M059J (cell line): ENCODE data around the gene POLR2I. TPM values are rescaled to one million over a fixed set of nuclear protein-coding genes. Genes with fewer than 3 reads are reported as not detected.
A peak's percentile ranks its signal among the peaks of the same experiment; 100 is the strongest.
"Not testable (repeated sequence)": the region's sequence is repeated elsewhere in the genome, so short reads cannot be mapped to it uniquely, and the experiment has no call there.

Experiments used
- DNase-seq: peaks from one replicate; pipeline ENCODE4 v3.0.0-alpha.2; 2012; ENCODE audit warnings: low read depth
- total RNA-seq: library from RNA; depleted of rRNA; stranded (reverse); fragments of >200 nt; shearing (Covaris generic); gene quantifications from 2 replicates; pipeline ENCODE4 v1.2.3, GENCODE V29; 2014

POLR2I gene
- total RNA-seq, 1 experiment from 2014 or later = 90.4 TPM

- DNase-seq = not testable (repeated sequence)
Measured at GRCh38 chr19:36134867-36135266, 20.2 kb upstream of the POLR2I start.

- not testable (repeated sequence) for DNase-seq
Measured at GRCh38 chr19:36131221-36131620, 16.5 kb upstream of the POLR2I start.

DNA sequence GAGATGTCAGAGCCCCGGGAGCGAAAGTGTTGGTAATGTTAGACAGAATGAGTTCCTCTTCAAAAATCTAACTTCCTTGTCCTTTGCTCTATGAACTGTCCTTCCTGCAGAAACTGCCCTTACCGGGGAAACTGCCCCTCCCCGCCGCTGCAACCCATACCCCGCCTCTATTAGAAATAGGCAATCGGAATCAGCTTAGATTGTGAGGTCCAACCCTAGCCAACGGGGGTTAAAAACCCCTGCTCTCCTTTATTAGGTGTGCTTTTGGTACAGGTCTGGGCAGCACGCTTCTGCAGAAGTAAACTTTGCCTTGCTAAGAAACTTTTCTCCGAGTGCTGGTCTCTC is 13.7 kb upstream of the POLR2I start:
- DNase-seq = no peak

- no peak for DNase-seq
Measured at GRCh38 chr19:36125557-36125956, 10.9 kb upstream of the POLR2I start.

DNA sequence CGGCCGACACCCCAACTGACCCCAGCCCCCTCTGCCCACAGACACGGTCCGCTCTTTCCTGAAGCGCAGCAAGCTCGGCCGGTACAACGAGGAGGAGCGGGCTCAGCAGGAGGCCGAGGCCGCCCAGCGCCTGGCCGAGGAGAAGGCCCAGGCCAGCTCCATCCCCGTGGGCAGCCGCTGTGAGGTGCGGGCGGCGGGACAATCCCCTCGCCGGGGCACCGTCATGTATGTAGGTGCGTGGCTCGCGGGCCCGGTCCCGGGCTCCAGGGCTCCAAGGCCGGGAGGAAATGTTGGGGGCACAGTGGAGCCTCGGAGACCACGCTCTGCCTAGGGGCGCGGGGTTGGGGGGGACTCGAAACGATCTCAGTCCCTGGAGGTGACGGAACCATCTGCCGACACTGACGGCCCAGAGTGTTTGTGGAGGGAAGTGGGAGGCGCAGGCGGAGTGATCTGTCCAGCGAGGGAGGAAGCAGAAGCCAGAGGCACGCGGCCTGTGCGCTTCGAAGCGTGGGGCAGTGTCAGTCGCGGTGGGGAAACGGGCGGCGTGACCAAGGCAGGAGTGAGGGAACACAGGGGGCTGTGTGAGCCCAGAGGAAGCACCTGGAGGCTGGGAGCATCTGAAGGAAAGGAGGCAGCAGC is 6.9 kb upstream of the POLR2I start:
- DNase-seq = no peak

DNA sequence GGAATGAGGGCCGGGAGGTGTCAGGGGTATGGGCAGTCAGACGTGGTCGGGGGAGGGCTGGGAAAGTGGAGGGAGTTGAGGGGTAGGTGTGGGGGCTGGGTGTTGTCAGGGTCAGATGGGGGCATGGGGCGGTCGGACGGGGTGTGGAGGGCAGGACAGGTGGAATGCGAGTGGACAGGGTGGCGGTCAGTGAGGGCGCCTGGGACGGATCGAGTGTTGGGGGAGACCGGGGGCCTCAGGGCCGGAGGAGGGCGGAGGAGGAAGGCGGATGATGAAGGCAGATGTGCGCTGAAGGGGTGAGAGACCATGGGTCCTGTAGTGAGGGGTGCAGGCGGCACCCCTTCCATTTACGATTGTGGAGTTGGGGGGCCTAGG is 6.3 kb upstream of the POLR2I start:
- no peak for DNase-seq

GRCh38 chr19:36120092-36120983 is 5.7 kb upstream of the POLR2I start:
- peak; percentile 40 for DNase-seq

DNA sequence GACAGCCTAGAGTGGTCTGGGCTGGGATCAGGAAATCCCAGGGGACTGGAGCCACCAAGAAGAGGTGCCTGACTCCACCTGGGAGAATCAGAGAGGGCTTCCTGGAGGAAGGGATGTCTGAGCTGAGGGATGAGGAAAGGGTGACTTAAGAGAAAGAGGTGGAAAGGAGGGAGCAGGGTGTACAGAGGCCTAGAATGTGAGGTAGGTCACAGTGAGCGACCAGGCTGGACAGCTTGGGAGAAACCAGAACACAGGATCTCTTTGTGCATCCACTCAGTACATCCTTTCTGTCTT is 1.6 kb upstream of the POLR2I start:
- DNase-seq = no peak

DNA sequence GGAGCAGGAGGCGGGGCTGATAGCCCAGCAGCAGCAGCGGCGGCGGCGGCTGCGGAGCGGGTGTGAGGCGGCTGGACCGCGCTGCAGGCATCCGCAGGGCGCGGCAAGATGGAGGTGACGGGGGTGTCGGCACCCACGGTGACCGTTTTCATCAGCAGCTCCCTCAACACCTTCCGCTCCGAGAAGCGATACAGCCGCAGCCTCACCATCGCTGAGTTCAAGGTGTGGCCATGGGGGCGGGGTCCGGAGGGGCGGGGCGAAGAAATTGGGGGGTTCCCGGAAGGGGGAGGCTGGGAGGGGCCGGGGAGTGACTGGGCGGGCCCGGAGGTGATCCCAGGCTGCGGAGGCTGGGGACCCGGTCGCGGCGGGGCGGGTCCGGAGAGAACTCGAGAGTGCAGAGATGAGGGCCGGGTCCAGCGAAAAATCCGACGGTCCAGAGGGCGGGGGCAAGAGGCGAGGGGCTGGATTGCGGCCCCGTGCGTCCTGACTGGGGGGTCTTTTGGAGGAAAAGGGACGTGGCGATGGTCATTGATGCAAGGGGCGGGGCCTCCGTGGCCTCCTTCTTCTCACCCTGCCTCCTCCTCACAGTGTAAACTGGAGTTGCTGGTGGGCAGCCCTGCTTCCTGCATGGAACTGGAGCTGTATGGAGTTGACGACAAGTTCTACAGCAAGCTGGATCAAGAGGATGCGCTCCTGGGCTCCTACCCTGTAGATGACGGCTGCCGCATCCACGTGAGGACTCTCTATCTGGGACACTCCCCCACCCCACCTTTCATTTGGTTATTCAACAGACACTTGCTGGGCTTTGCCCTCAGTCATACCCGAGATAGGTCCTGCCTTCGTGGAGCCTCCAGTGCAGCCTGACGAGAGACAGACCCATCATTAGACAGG is 1.0 kb upstream of the POLR2I start, which contains the start of gene TBCB:
Gene TBCB, plus strand, starts transcription at position 16 of the 891 bp plus-strand sequence. Its CDS starts 93 bp downstream, at position 109.
- DNase-seq = no peak

GRCh38 chr19:36113894-36114720 is 568 bp downstream of the POLR2I start:
- DNase-seq = peak; percentile 53

DNA sequence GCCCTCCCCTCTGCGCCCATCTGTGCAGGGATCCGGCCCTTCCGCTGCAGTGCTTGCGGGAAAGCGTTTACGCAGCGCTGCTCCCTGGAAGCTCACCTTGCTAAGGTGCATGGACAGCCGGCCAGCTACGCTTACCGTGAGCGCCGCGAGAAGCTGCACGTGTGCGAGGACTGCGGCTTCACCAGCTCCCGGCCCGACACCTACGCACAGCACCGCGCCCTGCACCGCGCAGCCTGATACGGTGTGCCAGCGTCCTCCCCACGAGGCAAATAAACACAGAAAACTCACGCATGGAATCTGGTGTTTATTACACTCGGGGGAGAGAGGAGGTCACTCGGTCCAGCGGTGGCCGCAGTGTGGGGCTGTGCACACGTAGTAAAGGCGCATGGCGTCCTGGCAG is 1.2 kb downstream of the POLR2I start:
- no peak for DNase-seq

DNA sequence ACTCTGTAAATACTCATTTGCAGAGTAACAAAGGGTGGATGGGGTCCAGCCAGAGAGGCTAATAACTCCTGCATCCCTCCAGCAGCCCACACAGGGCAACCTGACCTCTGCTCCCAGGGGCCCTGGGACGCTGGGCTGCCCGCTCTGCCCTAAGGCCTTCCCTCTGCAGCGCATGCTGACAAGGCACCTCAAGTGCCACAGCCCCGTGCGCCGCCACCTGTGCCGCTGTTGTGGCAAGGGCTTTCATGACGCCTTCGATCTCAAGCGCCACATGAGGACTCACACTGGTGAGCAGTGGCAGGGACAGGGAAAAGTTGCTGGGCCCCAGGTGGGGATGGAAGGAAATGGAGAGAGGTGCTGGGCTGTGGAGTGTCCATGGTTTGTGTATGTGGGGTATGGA is 2.0 kb downstream of the POLR2I start:
- DNase-seq = no peak

DNA sequence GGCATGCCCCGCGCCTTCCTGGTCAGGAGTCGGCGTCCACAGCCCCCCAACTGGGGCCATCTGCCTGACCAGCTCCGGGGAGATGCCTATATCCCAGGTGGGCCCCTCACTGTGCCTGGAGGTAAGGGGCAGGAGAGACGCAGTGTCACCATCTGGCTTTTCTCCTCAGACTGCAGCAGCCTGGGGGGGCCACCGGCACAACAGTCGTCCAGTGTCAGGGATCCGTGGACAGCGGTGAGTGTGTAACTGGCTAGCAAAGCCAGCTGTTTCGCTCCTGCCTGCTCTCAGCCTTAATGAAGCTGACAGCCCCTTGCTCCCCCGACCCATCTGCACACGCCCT is 3.5 kb downstream of the POLR2I start:
- no peak for DNase-seq

- no peak for DNase-seq
Measured at GRCh38 chr19:36110487-36111199, 4.0 kb downstream of the POLR2I start, which contains the start of gene OVOL3. TSS of gene OVOL3 (plus strand) at chr19:36111143. CDS start at chr19:36111203, 60 bp downstream.

- no peak for DNase-seq
Measured at GRCh38 chr19:36108684-36109083, 6.0 kb downstream of the POLR2I start.

DNA sequence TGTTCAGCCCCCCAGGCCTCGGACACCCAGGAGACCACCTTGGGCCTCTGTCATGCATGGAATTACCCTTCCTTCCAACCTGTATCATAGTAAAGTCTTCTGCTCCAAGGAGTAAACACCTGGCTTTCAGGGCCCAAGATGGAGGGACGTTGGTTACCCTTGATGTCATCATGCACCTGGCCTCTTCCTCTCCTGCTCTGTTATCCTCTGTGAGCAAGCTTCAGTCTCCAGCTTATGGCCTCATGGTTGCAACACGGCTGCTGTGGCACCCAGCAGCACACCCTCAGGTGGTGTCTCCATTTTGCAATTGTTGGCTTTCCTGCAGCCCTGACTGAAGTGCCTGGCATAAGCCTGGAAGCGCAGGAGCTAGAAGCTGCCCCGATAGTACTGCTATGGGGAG is 7.7 kb downstream of the POLR2I start:
- DNase-seq = no peak

DNA sequence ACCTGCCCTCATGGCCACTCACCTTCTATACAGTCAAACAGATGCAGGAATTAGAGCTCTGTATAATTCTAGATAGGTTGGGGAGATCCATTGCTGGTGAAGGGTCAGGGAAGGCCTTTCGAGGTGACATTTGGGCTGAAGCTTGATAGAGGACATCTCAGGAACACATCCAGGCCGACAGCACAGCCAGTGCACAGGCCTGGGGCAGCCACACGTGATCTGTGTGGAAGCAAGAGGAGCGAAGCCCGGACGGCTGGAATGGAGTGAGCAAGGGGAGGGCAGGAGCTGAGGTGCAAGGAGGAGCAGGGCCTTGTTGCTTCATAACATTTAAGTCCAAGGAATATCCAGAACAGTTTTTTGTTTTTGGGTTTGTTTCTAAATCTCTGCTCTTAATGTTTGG is 8.2 kb downstream of the POLR2I start:
- DNase-seq = no peak

DNA sequence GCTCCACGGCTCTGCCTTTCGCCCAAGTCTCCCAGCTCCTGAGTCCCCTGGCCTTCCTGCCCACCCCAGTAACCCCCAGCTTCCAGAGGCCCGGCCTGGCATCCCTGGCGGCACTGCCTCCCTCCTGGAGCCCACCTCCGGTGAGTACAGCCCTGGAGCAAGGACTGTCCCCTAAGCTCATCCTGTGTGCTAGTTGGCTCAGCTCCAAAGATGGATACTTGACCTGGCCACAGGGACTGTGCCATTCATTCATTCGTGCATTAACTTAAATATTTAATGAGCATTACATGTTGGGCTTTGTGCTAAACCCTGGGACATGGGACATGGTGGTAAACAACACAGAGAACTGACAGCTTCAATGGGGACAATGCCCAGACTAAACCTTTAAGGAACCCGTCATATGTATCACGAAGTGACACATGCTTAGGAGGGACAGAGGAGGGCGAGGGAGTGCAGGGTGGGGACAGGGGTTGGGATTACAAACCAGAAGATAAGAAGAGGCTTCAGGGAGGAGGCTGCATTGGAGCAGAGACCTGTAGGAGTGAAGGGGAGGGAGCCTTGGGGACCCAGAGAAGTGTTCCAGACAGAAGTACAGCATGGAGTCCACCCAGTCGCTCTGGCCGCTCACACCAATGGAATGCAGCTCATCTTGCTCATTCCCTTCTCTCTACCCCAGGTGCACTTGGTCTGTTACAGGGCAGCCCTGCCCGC is 10.7 kb downstream of the POLR2I start:
- peak; percentile 38 for DNase-seq

GRCh38 chr19:36103040-36103626 is 11.5 kb downstream of the POLR2I start:
- no peak for DNase-seq
